DOHH2 (cell line): ENCODE results near the gene NTNG1.

Experiments used
- H3F3A ChIP-seq: fragments of 200-600 bp; sonication (generic), shearing (Covaris generic); 2 replicates; pipeline ENCODE4 v1.6.0; 2016; ENCODE audit warnings: antibody characterized with exemption, mild to moderate bottlenecking; ENCODE audit not compliant: control insufficient read depth, insufficient read depth
- H3K27ac ChIP-seq: fragments of 200-600 bp; sonication (generic); 2 replicates; pipeline ENCODE4 v1.5.1; 2014; ENCODE audit warnings: low read depth, mild to moderate bottlenecking, low read length, moderate library complexity
- H3K27me3 ChIP-seq: fragments of 200-600 bp; sonication (generic); 2 replicates; pipeline ENCODE4 v1.6.1; 2014; ENCODE audit warnings: mild to moderate bottlenecking, low read length, mixed read lengths; ENCODE audit not compliant: control insufficient read depth
- H3K36me3 ChIP-seq: fragments of 200-600 bp; sonication (generic); 2 replicates; pipeline ENCODE4 v1.6.1; 2014; ENCODE audit warnings: mild to moderate bottlenecking, low read length, moderate library complexity, mixed read lengths; ENCODE audit not compliant: control insufficient read depth
- H3K4me1 ChIP-seq: fragments of 200-600 bp; sonication (generic); 2 replicates; pipeline ENCODE4 v1.6.1; 2014; ENCODE audit warnings: mild to moderate bottlenecking, low read length, mixed read lengths; ENCODE audit not compliant: control insufficient read depth
- H3K4me2 ChIP-seq: fragments of 200-600 bp; sonication (generic); 2 replicates; pipeline ENCODE4 v1.6.0; 2014; ENCODE audit warnings: mild to moderate bottlenecking, low read length, moderate library complexity
- H3K4me3 ChIP-seq: fragments of 200-600 bp; sonication (generic); 2 replicates; pipeline ENCODE4 v1.5.1; 2014; ENCODE audit warnings: mild to moderate bottlenecking, low read length, mixed read lengths
- H3K79me2 ChIP-seq: fragments of 200-600 bp; sonication (generic); 2 replicates; pipeline ENCODE4 v1.6.1; 2014; ENCODE audit warnings: mild to moderate bottlenecking, low read length, mixed read lengths; ENCODE audit not compliant: control insufficient read depth
- H3K9me2 ChIP-seq: fragments of 200-600 bp; sonication (generic); replicated peaks from 2 replicates; pipeline ENCODE4 v1.6.1; 2014; ENCODE audit warnings: mild to moderate bottlenecking, low read length, mixed read lengths; ENCODE audit not compliant: control insufficient read depth
- H3K9me3 ChIP-seq: fragments of 200-600 bp; sonication (generic); 2 replicates; pipeline ENCODE4 v1.6.1; 2014; ENCODE audit warnings: antibody characterized with exemption, low read length, mixed read lengths; ENCODE audit not compliant: control insufficient read depth, insufficient read depth
- H4K20me1 ChIP-seq: fragments of 200-600 bp; sonication (generic); 2 replicates; pipeline ENCODE4 v1.6.0; 2014; ENCODE audit warnings: low read depth, mild to moderate bottlenecking, antibody characterized with exemption, low read length, moderate library complexity; ENCODE audit not compliant: control insufficient read depth, insufficient read depth
- CTCF ChIP-seq: fragments of 200-600 bp; sonication (generic); IDR thresholded peaks from one replicate; pipeline ENCODE4 v1.5.1; 2014; ENCODE audit warnings: antibody characterized with exemption, mild to moderate bottlenecking, low read depth, low read length; ENCODE audit not compliant: poor library complexity, severe bottlenecking
- EZH2phosphoT487 ChIP-seq: fragments of 200-600 bp; sonication (generic); IDR thresholded peaks from 2 replicates; pipeline ENCODE4 v1.6.1; 2017; ENCODE audit warnings: borderline replicate concordance, mild to moderate bottlenecking, antibody characterized with exemption, low read length, moderate library complexity, mixed read lengths

NTNG1 gene

GRCh38 chr1:107443027-107443426, 302.2 kb downstream of the NTNG1 start:
- Histone ChIP-seq H3K4me1 (peaks cover 29% of the 10 kb centered on the region), H3F3A (no peaks in the 10 kb centered on the region), H3K79me2 (no peaks in the 10 kb centered on the region), H3K27me3 (no peaks in the 10 kb centered on the region), H3K4me2 (no peak overlapping the region), H3K9me2 (no peaks in the 10 kb centered on the region), H3K36me3 (peaks cover 3% of the 10 kb centered on the region; the same call in 1 of the 2 replicates), H3K9me3 (no peaks in the 10 kb centered on the region), H3K27ac (no peak overlapping the region), H3K4me3 (no peak overlapping the region), H4K20me1 (no peaks in the 10 kb centered on the region)
- no peak for TF ChIP-seq CTCF
- TF ChIP-seq EZH2phosphoT487 = no peak

GRCh38 chr1:107443860-107444259, 303.0 kb downstream of the NTNG1 start:
- Histone ChIP-seq H3K9me3 (no peaks in the 10 kb centered on the region), H3F3A (no peaks in the 10 kb centered on the region), H4K20me1 (no peaks in the 10 kb centered on the region)

DNA sequence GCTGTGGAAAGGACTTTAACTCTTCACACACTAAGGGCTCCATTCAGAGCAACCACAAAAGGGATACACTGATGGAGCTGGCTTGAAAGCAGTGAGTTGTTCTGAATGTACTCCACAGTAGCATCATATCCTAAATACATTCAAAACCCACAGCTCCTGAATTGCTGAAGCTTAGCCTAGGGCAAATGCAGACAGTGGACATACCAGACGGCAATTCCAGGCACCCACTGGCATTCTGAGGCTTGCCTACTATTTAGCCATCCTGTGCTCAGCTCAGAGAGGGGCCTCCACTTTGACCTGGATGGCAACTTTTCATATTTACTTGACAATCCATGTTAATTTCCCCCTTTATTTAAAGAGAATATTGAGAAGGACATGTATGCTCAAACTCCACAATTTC, 303.5 kb downstream of the NTNG1 start:
- H3K27me3 ChIP-seq = no peaks in the 10 kb centered on the region
- peaks cover 3% of the 10 kb centered on the region; the same call in 1 of the 2 replicates for H3K36me3 ChIP-seq
- H3K4me2 ChIP-seq = no peak overlapping the region
- H3K79me2 ChIP-seq = no peaks in the 10 kb centered on the region
- no peaks in the 10 kb centered on the region for H3K9me3 ChIP-seq
- no peak for TF ChIP-seq EZH2phosphoT487
- TF ChIP-seq CTCF = no peak
- H4K20me1 ChIP-seq = no peaks in the 10 kb centered on the region
- H3K4me1 ChIP-seq = peaks cover 39% of the 10 kb centered on the region
- H3F3A ChIP-seq = peaks cover 4% of the 10 kb centered on the region; the same call in 1 of the 2 replicates
- no peak overlapping the region for H3K27ac ChIP-seq
- no peaks in the 10 kb centered on the region for H3K9me2 ChIP-seq
- no peak overlapping the region for H3K4me3 ChIP-seq

More at GRCh38 chr1:107443860-107444259, 303.0 kb downstream of the NTNG1 start:
- H3K4me1 ChIP-seq = peaks cover 35% of the 10 kb centered on the region
- no peaks in the 10 kb centered on the region for H3K27me3 ChIP-seq
- no peaks in the 10 kb centered on the region for H3K79me2 ChIP-seq
- TF ChIP-seq EZH2phosphoT487 (no peak), CTCF (no peak)
- peaks cover 3% of the 10 kb centered on the region; the same call in 1 of the 2 replicates for H3K36me3 ChIP-seq
- no peak overlapping the region for H3K27ac ChIP-seq
- no peak overlapping the region for H3K4me3 ChIP-seq
- no peak overlapping the region for H3K4me2 ChIP-seq
- H3K9me2 ChIP-seq = no peaks in the 10 kb centered on the region

GRCh38 chr1:107449326-107449725, 308.5 kb downstream of the NTNG1 start:
- peaks cover 11% of the 10 kb centered on the region for H3F3A ChIP-seq
- H3K9me2 ChIP-seq = no peaks in the 10 kb centered on the region
- H3K4me3 ChIP-seq = no peak overlapping the region
- no peaks in the 10 kb centered on the region for H3K27me3 ChIP-seq
- no peak overlapping the region; the same call in 1 of the 2 replicates for H3K4me2 ChIP-seq
- no peaks in the 10 kb centered on the region for H4K20me1 ChIP-seq
- TF ChIP-seq EZH2phosphoT487 = no peak
- no peak for TF ChIP-seq CTCF
- no peaks in the 10 kb centered on the region for H3K9me3 ChIP-seq
- H3K79me2 ChIP-seq = no peaks in the 10 kb centered on the region
- peaks cover 74% of the 10 kb centered on the region for H3K4me1 ChIP-seq
- H3K27ac ChIP-seq = no peak overlapping the region
- peaks cover 5% of the 10 kb centered on the region; the same call in 1 of the 2 replicates for H3K36me3 ChIP-seq
